ENCODE data around the gene USP10.

USP10 gene

GRCh38 chr16:84709609-84710008 is 9.8 kb downstream of the USP10 start:
- in situ Hi-C loops (cut with HindIII; ENCODE audit: low sequenced_read_pairs), result no loop called here
- no peak for TF ChIP-seq CTCF (IDR thresholded peaks at IDR 0.05; ENCODE audit: low read depth, low read length)
- no peak for DNase-seq (ENCODE audit: low read depth, low spot score)
- no peak overlapping the region for H3K4me3 ChIP-seq (ENCODE audit: low read depth, low read length)

GRCh38 chr16:84710686-84711085 is 10.9 kb downstream of the USP10 start:
- no peak for DNase-seq (ENCODE audit: low read depth, low spot score)
- no peak overlapping the region for H3K4me3 ChIP-seq (ENCODE audit: low read depth, low read length)
- in situ Hi-C loops (cut with HindIII; ENCODE audit: low sequenced_read_pairs), result no loop called here
- TF ChIP-seq CTCF (IDR thresholded peaks at IDR 0.05; ENCODE audit: low read depth, low read length), result no peak

GRCh38 chr16:84712138-84712671 is 12.4 kb downstream of the USP10 start:
- no peak overlapping the region for H3K4me3 ChIP-seq (ENCODE audit: low read depth, low read length)
- DNase-seq (ENCODE audit: low read depth, low spot score), result no peak
- no peak for TF ChIP-seq CTCF (IDR thresholded peaks at IDR 0.05; ENCODE audit: low read depth, low read length)
- in situ Hi-C loops (cut with HindIII; ENCODE audit: low sequenced_read_pairs), result no loop called here

- in situ Hi-C loops (cut with HindIII; ENCODE audit: low sequenced_read_pairs), result no loop called here
- no peak for TF ChIP-seq CTCF (IDR thresholded peaks at IDR 0.05; ENCODE audit: low read depth, low read length)
- H3K4me3 ChIP-seq (ENCODE audit: low read depth, low read length), result no peak overlapping the region
- DNase-seq (ENCODE audit: low read depth, low spot score), result no peak
These were observed 13.3 kb downstream of the USP10 start for GRCh38 chr16:84712801-84713775.

- no peak for DNase-seq (ENCODE audit: low read depth, low spot score)
- H3K4me3 ChIP-seq (ENCODE audit: low read depth, low read length), result no peak overlapping the region
- in situ Hi-C loops (cut with HindIII; ENCODE audit: low sequenced_read_pairs), result no loop called here
- no peak for TF ChIP-seq CTCF (IDR thresholded peaks at IDR 0.05; ENCODE audit: low read depth, low read length)
These were observed 14.2 kb downstream of the USP10 start for GRCh38 chr16:84714028-84714427.

- no peak for DNase-seq (ENCODE audit: low read depth, low spot score)
- no peak overlapping the region for H3K4me3 ChIP-seq (ENCODE audit: low read depth, low read length)
- in situ Hi-C loops (cut with HindIII; ENCODE audit: low sequenced_read_pairs), result no loop called here
- TF ChIP-seq CTCF (IDR thresholded peaks at IDR 0.05; ENCODE audit: low read depth, low read length), result no peak
These were observed 15.6 kb downstream of the USP10 start for GRCh38 chr16:84715424-84715823.

Data from astrocyte of the spinal cord (primary cell).